ENCODE data around the gene CXCL13.
"Not testable (repeated sequence)": the region's sequence is repeated elsewhere in the genome, so short reads cannot be mapped to it uniquely, and the experiment has no call there.

The CXCL13 gene, protein sequence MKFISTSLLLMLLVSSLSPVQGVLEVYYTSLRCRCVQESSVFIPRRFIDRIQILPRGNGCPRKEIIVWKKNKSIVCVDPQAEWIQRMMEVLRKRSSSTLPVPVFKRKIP

DNA sequence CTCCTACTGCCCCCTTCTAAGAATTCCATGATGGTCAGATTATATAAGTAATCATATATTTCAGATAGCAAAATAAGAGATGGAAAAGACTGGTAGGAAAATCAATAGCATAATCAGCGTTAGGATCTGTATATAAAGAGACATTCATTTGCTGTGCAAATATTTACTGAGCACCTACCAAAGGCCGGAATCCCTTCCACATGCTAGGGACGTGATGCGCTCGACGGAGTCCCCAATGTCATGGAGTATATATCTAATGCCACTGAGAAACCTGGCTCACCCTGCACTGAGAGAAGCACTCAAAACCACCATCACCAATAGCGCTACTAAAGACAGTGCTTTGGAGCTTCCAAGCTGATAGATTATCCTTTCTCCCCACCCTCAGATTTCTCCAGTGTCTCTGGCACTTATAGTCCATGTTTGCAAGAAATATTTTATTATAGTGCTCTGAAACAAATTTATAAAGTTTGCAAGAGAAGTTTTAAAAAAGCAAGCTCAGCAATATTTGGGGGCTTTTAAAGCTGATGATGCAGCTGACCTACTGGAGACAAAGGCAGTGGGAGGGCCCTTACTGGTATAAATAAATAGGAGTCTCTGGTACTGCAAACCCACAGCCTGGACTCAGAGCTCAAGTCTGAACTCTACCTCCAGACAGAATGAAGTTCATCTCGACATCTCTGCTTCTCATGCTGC lies at the start of gene CXCL13:
Gene CXCL13, plus strand, starts transcription at position 611 of the 693 bp plus-strand sequence. Its CDS starts 46 bp downstream, at position 657.
- no peak for DNase-seq

DNA sequence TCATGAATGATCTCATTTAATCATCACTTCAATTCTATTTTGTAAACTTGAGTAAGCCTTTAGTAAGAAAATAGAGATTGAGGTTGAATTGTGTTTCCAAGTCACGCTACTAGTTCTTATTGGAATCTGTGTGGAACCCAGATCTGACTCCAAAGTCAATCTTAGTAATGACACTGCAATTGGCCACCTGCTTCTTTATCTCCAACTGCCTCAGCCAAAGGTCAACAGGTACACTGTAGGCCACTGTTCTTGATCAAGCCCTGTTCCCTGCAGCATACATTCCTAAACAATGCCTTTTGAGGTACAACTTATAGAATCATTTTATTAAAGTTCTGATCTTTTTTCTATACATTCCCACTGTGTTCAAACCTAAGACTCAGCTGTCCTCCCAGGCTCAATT lies 45.5 kb upstream of the CXCL13 start:
- DNase-seq: no peak

DNA sequence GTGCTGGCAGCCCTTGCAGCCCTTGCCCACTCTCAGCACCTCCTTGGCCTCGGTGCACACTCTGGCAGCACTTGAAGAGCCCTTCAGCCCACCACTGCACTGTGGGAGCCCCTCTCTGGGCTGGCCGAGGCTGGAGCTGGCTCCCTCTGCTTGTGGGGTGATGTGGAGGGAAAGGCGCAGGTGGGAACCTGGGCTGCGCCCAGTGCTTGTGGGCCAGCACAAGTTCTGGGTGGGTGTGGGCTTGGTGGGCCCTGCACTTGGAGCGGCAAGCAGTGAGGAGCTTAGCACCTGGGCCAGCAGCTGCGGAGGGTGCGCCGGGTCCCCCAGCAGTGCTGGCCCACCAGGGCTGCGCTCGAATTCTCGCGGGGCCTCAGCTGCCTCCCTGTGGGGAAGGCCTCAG lies 43.9 kb upstream of the CXCL13 start:
- not testable (repeated sequence) for DNase-seq

DNA sequence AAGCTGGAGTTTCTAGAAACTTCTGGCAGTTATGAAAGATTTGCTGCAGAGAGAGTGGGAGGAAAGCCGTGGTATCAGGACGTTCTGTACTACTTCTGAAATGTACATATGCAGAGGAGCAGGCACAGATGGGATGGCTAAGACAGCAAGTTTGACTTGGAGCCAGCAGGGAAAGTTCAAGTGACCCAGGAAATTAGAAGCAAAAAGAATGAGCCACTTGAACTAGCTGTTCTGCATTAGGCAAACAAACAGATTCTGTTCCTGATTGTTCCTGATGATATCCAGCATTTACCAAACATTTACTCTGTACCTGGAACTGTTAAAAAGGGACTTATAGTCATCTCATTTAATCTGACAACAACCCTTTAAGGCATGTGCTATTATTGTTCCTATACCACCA lies 41.4 kb upstream of the CXCL13 start:
- DNase-seq: no peak

DNA sequence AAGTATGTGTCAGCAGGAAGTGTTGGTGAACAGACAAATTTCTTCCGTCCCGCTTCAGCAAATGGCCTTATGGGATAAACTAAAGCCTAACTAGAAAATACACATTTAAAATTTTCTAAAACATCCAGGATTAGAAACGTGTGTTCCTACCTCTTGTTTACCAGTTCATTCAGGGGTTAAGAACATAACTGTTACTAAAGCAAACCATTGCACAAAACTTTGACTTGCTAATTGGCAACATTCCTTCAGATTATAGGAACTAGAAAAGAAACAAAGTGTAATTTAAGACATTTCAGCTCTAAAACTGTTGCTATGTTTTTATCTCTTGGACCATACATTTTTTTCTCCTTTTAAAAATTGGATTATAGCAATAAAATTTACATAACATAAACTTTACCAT lies 39.5 kb upstream of the CXCL13 start:
- no peak for DNase-seq

DNA sequence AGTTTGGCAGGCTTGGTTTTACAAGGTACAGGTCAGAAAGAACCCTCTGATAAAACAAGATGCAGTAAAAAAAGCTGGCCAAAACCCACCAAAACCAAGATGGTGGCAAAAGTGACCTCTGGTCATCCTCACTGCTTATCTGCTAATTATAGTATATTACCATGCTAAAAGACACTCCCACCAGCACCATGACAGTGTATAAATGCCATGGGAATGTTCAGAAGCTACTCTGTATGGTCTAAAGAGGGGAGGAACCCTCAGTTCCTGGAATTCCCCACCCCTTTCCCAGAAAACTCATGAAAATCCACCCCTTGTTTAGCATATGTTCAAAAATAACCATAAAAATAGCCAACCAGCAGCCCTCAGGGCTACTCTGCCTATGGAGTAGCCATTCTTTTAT lies 38.1 kb upstream of the CXCL13 start:
- DNase-seq: no peak

DNA sequence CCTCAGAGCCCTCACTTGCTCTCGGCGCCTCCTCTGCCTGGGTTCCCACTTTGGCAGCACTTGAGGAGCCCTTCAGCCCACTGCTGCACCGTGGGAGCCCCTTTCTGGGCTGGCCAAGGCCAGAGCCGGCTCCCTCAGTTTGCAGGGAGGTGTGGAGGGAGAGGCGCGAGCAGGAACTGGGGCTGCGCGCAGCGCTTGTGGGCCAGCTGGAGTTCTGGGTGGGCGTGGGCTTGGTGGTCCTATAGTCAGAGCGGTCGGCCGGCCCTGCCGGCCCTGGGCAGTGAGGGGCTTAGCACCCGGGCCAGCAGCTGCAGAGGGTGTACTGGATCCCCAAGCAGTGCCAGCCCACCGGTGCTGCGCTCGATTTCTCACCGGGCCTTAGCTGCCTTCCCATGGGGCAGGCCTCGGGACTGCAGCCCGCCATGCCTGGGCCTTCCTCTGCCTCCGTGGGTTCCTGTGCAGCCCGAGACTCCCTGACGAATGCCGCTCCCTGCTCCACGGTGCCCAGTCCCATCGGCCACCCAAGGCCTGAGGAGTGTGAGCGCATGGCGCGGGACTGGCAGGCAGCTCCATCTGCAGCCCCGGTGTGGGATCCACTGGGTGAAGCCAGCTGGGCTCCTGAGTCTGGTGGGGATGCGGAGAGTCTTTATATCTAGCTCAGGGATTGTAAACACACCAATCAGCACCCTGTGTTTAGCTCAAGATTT lies 35.0 kb upstream of the CXCL13 start:
- not testable (repeated sequence) for DNase-seq

DNA sequence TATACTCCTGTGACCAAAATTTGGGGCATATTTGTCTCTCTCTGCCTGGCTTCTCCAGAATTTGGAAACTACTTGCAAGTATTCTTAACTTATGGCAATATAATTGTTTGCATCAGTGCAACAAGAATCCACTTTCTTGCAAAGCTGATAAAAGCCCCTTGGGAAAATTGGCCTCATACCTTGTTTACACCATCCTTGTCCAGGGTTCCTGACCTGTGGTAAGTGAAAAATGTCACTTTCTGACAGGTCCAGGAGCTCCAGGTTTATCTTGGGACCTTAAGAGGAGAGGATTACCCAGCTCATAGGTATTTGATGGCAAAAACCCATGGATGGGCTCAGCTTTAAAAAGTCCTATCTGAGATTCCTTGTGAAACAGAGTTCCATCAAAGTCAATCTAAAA lies 29.3 kb upstream of the CXCL13 start:
- DNase-seq: no peak

DNA sequence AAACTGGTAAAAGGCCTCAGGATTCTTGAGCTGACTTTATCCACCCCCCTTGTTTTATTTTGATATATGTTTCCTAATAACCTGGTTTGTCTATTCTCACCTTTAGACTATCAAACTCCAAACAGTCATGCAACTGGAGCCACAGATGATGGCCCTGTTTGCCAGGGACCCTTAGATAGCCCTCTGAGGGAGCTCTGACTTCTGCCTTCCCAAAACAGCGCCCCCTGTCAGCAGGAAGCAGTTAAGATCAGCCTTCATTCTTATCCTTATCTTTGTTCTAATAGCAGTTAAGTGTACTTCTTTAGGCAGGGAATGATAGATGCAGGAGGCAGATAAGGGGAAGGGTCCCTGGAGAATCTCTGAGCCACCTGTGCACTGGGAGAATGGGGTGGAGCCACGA lies 27.5 kb upstream of the CXCL13 start:
- no peak for DNase-seq

DNA sequence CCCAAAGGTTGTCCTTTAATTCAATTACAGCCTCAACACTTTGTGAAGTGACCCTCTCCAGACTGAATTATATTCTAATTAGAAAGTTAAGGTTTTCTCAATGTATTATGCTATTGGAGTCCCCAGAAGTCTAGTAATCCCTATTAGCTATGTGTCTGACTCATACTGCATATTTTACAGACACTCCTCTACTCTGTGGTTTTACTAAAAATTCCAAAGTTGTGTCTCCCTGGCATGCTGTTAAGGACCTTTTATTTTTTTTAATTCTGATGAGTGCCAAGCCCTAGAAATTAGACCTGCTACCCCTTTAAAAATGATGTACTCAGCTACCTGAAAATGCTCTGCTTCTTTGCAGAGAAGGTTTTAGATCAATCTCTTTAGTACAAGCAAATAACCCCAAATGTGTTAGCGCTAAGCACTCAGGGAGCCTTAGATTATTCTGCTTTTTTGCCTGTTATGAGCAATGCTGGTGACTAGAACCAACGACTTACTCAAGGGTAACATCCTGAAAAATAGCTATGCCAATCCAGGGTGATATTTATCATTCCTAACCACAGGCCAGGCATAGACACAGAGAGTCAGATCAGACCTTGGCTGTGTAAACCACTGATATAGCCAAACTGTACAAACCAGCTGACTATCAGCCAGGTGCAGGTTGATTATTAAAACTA lies 26.1 kb upstream of the CXCL13 start:
- no peak for DNase-seq

DNA sequence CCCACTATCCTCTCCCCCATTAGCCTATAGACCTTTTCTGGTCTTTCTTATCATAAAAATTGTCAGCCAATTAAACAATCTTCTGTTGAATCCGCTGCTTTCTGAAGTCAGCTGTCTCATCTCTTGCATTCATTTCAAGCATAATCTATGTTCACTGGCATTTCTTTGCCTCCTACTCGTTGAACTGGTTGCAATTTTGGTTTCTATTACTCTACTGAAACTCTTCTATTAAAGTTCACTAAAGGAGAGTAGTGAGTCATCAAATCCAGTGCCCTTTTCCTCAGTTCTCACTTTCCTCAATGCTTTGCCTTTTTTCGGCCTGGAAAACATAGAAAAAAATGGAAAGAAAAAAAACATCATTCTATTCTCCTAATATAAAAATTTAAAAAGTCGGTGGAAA lies 23.9 kb upstream of the CXCL13 start:
- no peak for DNase-seq

DNA sequence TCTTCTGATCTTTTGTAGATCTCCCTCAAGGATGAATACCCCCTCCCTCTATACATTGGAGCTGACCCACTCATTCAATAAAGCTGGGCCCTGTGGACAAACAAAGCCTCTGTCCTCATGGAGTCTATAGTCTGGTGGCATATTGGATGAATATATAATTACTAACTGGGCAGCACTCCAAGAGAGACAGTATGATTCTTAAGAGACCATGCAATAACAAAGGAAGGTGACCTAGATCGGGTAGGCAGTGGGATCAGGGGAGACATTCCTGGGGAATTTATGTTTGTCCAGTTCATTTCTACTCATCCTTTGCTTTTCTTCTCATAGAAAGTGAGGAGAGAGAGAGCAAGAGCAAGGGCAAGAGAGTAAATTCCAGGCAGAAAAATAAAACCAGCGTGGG lies 23.5 kb upstream of the CXCL13 start:
- no peak for DNase-seq

DNA sequence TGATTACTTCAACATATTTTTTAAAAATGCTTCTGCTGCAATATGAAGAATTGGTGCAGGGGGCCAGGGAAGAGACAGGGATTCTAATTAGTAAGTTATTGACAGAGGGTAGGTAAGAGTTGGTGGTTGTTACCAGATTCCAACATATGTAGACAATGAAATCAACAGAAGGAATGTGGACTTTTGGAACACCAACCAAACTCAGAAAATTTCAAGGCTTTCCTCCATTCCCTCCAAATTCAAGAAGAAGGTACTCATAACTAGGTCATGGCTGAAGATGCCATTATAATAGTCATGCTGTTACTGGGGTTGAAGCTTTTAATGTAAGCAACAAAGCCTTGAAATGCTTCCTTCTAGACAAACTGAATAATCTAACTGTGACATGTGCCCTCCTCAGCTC lies 22.9 kb upstream of the CXCL13 start:
- no peak for DNase-seq

DNA sequence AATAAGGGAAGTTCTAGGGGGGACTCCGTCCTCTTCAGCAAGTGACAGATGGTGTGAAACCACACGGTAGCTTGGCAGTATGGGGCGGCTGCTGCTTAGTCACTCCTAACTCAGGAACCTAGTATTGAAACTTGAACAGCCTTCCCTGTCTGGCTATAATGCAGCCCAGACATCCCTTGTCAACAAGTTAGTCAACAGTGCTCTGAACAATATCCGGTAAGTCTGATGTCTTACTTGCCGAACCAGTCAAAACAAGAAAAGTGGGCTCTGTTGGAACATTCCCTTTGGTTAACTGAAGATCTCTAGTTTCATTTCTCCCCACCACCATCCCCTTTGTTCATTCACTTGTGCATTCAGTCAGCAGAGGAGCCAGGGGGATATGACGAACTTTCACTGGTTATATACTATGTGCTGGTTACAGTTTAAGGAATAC lies 18.7 kb upstream of the CXCL13 start:
- DNase-seq: no peak

DNA sequence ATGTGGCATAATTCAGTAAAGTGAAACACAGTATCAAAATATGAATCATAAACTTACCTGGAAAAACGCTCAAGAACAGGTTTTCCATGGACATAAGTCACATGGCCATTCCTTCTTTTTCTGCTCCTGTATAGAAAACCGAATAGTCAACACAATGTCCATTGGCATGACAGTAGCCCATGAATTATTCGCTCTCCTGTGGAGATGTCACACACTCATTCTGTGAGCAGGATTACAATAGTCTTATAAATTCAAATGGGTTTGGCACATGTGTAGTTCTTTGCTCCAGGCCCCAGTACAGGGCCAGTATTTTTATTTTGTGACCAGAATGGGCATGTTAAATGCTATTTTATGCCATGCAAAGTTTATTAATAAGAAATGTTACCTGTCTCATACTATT lies 15.1 kb upstream of the CXCL13 start:
- DNase-seq: no peak

DNA sequence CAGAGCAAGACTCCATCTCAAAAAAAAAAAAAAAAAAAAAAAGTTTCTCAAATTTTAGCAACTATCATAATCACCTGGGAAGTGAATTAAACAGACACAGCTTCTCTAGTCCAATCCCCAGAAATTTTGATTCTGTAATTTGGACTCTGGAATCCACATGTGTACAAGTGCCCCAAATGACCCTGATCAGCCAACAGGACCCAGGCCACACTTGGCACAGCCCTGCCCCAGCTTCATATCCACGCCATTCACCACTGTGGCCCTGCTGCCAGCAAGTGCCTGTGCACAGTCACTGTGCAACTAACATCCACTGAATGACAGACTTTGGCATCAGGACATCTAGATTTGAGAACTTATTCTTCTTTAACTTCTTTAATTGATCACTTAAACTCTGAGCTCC lies 14.1 kb upstream of the CXCL13 start:
- DNase-seq: no peak

DNA sequence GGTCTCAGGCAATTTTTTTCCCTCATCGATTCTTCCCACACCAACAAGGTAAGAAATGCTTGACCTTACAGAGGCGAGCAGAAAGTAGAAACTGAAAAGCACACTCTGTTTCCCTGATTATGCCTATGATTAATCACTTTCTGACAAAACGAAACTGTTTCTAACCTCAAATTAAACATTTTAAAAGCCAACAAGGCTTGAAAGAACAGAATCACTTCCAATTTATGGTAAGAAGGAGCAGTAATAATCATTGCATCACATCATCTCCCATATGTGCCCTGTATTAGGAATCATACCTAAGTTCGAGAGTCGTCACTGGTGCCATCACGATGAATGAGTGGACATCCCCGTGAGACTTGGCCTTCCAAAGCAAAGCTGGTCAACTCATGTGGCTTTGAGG lies 12.5 kb upstream of the CXCL13 start:
- DNase-seq: no peak

DNA sequence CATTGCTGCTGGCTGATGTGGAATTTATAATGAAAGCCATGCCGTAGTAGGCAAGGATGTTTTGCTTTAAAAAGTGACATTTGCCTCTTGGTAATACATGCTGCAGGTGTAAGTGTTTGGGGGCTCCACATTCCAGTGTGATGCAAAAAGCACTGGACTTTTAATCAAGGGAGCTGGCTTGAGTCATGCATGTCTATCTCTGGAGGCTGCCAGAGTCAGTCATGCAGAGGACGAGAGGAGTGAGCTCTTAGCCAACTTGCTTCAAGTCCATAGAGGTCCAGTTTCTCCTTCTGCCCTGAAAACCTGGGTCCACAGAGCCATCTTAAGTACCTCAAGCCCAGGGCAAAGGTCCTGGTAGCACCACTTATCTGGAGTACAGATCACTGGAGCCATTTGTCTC lies 11.6 kb upstream of the CXCL13 start:
- no peak for DNase-seq

DNA sequence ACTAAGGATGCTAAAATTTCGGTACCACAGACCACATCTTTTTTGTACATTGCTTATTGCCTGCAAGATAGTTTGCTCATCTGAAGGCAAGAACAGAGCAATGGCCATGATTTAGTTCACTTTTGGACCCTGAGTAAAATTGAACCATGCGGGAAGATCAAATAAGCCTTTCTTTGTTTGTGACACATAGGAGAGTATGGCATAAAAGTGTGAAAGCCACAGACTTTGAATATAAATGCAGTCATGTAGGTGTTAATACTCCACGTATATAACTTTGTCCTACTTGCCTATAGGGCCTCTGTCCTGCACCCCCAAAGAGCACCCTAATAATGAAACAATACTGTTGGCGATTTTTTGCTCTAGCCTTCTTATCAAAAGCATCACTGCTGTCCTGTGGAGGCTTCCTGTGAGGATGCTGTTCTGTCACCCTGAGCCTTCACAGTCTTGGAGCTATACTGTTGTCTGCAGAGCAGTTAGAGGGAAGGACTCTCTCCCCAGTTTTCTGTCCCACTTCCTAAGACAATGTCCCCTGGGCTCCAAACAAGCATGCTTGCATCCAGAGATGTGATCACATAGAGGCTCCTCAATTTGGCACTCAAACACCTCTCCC lies 10.2 kb upstream of the CXCL13 start:
- DNase-seq: no peak

DNA sequence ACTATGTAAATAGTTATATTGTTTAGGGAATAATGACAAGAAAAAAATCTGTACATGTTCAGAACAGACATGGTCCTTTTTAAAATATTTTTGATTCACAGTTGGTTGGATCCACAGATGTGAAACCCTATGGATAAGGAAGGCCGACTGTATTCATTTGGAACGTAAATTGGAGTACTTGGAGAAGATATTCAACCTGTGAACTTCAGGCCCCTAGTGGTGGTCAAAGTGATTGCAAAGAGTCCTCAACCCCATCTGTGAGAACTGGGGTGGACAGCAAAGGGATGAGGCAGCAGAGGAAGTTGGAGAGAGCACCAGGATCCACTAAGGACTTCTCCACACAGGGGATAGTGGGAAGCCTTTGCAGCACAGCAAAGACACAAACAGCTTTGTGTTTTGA lies 6.2 kb upstream of the CXCL13 start:
- no peak for DNase-seq

DNA sequence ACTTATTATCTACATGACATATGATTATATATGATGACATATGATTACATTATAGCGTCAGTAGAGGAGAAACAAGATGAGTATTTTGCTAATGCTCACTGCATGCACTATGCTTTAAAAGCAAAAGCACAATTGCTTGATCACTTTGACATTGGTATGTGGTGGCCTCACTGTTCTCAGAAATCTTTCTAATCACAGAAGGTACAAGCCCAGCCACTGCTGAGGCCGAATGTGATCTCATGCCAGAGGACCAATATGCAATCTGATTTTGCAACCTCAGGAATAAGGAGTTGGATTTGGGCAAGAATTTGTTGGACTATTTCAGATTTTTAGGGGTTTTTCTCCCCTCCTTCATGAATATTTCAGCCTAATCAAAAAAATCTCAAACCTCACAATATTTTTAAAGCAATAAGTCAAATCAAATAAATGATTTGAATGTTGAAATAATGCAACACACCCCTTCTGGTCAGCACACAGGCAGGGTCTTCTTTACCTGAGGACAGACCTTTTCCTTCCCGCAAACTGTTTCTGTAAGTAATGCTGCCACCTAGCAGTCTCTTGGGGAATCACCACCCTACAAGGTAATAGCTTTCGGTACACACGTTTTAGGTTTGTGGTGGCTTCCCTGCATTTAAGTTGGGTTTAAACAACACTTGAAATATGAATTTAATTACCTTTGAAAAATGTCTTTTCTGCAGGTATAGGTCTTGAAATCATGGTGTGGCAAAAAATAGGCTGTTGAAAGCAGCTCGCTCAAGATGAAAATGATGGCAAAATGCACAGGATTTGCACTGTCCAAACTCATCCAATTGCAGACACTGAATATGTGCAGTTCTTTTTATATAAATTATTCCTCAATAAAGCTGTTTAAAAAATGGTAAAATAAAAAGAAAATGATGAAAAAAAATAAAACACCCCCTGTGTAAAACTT lies 4.8 kb upstream of the CXCL13 start:
- DNase-seq: no peak

DNA sequence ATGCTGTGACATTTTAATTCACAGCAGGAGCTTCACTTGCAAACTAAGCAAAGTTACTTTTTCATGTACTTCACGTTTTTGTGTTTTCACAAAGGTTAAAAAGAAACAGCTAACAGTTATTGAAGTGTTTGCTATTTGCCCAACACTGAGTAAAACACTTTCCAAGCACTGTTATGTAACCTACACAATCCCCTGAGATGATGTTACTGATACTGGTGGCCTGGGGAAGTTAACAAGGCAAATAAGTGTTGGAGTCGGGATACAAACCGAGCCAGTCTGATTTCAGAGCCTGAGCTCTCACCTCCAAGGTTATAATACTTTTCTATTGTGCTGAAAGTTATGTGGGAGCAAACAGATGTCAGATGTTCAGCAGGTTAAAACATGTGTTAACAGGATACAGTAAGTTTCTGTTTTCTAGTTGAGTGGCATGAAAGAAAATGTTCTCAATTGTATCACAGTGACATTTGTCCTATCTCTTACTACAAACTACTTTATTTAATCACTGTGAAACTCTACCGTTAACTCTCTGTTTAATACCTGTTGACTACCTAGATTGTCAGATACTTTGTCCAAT lies 3.9 kb upstream of the CXCL13 start:
- no peak for DNase-seq

Data from NCI-H446 treated with DMSO at 0.1 percent for 48 hours (cell line).